GM12801 (cell line): ENCODE data around the gene RAPGEF5.

Experiments
- TF ChIP-seq, protein P1 (sequence below): IDR thresholded peaks from one replicate; pipeline ENCODE4 v1.5.1; 2011; ENCODE audit warnings: control low read depth; ENCODE audit not compliant: insufficient read length; ENCODE audit errors: extremely low read depth

The RAPGEF5 gene

DNA sequence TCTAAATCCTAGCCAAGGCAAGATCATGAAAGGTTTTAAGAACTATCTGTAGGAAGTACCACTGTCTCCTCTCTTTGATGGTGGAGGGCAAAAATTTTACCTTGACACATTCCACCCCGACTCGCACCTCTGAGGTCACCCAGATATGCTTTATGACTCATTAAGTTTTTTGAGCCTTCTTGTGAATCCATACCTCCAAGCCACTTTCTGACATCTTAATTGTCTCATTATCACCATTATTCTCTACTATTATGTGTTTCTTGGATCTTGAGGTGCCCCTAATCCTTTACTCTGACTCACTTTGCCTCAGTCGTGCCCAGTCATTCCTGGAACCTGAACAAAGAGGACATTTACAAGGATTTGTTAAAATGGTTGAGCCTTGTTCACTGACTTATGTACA lies 146.6 kb downstream of the RAPGEF5 start:
- TF ChIP-seq, protein P1, sequence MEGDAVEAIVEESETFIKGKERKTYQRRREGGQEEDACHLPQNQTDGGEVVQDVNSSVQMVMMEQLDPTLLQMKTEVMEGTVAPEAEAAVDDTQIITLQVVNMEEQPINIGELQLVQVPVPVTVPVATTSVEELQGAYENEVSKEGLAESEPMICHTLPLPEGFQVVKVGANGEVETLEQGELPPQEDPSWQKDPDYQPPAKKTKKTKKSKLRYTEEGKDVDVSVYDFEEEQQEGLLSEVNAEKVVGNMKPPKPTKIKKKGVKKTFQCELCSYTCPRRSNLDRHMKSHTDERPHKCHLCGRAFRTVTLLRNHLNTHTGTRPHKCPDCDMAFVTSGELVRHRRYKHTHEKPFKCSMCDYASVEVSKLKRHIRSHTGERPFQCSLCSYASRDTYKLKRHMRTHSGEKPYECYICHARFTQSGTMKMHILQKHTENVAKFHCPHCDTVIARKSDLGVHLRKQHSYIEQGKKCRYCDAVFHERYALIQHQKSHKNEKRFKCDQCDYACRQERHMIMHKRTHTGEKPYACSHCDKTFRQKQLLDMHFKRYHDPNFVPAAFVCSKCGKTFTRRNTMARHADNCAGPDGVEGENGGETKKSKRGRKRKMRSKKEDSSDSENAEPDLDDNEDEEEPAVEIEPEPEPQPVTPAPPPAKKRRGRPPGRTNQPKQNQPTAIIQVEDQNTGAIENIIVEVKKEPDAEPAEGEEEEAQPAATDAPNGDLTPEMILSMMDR, result no peak

DNA sequence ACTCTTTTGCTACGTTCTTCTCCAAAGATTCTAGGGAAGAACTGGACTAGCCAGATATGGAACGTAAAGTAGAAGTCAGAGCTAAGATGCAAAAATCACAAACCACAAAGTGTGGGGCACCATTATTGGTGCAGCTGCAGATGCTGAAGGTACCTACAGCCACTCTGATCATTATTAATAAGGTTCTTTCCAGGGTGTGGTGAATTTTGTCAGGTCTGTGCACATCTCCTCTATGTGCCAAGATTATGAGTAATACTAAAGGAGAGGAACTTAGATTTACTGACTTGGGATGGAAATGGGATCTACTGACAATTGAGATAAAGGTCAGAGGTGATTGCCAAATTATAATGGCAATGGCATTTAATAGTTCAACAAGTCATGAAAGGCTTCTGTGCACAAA lies 148.2 kb downstream of the RAPGEF5 start:
- TF ChIP-seq, protein P1, result no peak

DNA sequence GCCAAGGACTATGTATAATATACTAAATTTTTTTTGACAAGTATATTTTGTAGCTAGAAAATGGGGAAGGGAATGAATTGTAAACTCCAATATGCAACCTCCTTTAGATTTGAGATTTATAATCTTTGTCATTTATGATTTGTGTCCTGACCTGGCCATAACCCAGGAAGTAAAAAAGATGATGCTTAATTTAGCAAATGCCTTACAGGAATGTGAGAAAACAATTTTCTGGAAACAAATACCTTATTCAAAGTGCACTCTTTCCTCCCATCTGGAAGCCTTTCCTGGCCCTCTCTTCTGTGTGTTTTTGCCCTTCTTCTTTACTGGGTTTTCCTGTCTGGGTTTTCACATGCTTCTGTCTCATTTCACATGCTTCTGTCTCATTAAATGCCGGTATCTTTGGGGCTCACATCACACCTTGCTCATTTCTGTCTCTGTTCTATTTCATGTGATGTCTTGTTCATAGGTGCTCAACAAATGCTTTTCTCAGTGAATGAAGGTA lies 149.2 kb downstream of the RAPGEF5 start:
- TF ChIP-seq, protein P1, result no peak

DNA sequence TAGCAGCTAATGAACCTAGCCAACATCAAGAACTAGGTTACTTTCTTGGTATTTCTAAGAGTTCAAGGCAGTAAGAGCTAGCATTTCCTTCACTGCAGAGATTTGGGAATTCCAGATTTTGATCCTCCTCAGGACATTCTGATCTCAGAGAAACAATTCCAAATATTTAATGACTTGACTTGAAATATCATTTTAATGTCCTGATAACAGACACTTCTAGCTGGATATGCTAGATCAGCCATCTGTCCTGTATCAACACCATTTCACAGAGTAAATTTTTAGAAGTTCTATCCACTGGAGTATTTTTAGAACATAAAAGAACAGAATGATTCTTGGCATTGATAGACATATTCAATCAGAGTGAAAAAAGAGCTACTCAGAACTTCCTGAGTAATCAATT lies 151.3 kb downstream of the RAPGEF5 start:
- TF ChIP-seq, protein P1, result no peak

DNA sequence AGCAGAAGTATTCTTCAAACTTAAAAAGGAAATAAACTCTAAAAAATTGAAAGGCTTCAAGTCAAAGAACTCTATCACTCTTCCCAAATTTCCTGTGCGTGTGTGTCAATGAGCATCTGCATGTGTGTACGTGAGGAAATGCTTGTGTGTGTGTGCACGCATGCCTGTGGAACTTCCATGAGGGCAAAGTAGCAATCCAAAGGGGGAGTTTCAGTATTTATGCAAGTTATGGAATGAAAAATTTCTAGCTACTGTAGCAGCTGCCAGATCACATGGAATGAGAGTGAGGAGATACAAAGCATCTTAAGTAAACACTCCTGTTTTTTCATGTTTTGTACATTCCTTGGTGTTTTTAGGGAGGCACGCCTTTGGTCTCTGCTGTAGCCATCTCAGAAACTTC lies 152.6 kb downstream of the RAPGEF5 start:
- TF ChIP-seq, protein P1, result no peak

DNA sequence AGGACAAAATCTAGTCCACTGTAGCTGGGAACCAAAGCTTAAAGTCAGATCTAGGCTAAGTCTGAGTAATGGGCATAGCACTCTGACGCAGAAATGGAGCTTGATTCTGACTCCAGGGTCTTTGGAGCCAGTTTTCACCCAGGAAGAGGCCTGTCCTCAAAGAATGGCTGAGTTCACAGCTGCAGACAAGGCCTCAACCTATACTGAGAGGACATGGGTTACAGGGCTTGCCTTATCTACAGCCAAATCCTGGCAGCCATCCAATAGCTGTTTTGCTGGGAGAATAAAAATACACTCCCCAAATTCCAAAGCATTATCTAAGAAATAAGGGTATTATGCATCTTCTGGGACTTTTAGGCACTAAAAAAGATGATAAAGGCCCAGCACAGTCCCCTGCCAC lies 154.8 kb downstream of the RAPGEF5 start:
- TF ChIP-seq, protein P1, result no peak

DNA sequence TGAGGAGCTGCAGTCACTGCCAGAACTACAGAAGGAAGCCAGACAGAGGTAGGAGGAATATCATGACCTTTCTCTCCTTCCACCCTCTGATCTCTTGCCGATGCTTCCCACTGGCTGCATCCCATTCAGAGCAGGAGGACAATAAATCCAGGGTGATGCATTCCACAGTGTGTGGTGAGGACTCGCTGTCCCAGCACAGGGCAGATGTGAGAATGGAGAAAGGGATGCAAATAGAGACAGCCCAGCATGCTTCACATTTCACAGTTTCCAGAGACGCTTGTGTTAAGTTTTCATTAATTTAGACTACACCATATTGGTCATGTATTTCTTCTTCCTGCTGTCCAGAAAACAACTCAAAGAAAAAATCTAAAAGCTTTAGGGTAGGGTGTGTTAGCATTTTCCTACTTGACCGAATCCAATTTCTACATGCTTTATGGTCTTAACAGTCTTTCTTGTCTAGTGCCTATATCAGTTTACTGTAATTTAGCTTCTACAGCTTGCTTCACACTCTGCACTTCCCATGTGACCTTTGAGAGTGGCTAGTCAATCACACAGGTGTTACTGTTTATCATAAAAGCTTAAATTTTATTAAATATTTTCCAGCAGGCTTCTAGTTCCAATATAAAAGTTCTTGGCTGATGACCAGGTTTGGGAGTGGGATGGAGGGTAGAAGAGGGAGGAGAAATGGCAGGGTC lies 155.6 kb downstream of the RAPGEF5 start:
- TF ChIP-seq, protein P1, result no peak
